Measurements from ENCODE around the gene RHOBTB3.
A peak's percentile ranks its signal among the peaks of the same experiment; 100 is the strongest.

Gene RHOBTB3

DNA sequence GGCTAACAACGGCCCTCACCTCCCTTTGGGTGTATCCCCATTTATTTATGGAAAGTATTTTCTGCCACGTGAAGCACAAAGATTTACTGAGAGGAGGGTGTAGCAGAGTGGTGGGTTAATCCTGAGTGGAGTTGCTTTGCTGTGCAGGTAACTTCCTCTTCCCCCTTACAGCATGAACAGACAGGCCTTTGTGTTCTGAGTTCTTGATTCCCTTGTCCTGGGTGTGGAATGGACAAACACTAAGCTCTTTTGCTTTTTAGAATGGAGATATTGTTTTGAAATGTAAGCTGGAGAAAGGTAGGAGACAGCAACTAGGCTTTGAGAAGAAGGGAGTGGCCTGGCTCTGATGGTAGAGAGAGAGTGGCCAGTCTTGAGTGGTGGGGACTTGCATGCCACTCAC is 108.5 kb downstream of the RHOBTB3 start:
- no peak for DNase-seq (ENCODE audit: low read depth in 2 of 3, low spot score in 2 of 3)

DNA sequence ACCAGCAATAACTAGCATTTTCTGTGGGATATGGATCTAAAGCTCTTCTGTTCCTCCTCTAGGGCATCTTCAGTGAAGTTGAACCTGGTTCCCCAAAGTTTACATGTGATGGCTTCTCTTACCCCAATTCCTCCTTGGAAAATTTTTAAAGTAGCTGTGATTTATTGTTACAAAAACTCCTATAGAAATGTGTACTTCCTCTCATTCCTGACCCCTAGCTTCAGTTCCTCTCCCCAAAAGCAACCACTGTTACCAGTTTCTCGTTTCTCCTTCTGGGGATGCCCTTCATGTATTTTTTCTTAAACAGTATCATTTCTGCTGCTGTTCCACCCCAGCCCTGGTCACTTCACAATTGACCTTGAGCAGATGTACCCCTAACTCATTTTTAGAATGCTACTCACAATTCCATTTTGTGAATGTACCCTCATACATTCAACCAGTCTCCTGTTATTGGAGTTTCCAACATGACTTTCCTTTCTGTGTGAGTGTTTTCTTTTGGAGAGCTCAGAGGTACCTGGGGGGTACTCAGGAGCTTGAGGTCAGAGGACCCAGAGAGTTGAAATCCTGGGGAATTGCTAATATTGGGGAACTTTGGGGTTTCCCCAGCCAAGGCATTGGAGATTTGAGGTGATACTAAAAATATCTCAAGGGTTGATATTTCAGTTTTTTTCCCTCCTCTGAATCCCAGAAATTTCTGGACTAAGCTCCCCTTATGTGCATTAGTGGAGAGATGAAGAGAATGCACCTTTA is 110.0 kb downstream of the RHOBTB3 start:
- no peak for DNase-seq (ENCODE audit: low read depth in 2 of 3, low spot score in 2 of 3)

DNA sequence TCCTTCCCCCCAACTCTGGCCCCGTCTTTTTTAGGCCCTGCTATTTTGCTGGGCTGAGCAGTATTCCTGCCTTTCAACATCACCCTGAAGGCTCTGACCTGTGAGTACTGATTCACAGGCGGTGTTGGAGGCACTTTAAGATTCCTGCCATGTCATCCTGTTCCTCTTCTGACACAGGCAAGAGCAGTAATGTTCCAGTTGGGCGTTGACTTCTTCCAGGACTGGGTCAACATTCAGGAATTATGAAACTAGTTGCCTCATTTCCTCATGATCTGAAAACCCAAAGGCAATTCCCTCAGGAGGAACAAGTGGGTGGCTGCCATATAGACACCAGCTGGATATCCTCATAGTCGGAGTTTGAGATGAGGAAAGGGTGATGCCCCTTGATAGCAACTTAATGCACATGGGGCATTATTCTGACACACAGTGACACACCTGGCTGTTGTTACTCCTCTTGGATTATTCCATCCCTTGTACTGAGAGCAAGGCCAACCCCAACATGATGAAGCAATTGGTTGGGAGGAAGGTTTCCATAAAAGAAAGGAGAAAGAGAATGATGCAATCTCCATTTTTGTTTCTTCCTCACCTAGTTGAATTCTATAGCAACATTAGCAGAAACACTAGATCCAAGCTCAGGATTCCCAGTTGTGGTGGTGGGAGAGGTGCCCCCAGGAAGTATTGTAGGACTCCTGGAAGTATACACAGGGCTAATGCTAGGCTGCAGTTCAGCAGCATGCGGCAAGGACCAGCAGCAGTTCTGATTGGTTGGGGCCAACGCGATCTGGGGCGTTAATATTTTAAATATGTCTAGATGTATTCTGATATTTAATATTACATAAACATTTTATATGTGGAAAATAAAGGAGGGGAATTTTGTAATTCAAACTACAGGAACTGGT is 111.0 kb downstream of the RHOBTB3 start:
- DNase-seq (ENCODE audit: low read depth in 2 of 3, low spot score in 2 of 3): no peak

DNA sequence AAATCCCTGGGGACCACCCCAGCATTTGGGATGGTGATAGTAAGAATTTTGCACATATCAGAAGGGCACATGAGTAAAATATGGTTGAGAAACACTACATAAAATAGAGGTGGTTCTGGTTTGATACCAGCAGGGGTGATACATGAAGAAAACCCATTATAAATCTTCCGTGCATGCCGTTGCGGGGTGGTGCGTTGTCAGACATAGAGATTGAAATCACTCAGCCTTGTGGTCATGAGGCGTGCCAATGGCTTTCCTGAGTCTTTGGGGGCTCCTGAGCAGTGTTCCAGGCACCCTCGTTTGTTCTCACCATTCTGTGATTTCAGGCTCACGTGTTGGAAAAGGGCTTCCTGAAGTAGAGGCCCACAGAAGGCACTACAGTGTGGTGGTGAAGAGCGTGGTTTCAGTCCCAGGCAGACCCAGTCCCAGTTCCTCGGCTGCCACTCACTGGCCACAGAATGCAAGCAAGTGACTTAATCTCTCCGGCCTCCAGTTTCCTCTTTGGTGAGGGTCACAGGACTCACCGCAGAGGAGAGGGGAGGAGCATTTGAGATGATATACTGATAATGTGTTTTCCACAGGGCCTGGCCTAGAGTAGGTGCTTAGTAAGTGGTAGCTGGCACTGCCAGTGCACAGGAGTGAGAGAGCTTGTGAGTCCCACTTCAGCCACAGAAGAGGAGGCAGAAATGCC is 111.9 kb downstream of the RHOBTB3 start:
- DNase-seq (ENCODE audit: low read depth in 2 of 3, low spot score in 2 of 3): peak in 2 of 3 experiments; percentile 37 to 39

DNA sequence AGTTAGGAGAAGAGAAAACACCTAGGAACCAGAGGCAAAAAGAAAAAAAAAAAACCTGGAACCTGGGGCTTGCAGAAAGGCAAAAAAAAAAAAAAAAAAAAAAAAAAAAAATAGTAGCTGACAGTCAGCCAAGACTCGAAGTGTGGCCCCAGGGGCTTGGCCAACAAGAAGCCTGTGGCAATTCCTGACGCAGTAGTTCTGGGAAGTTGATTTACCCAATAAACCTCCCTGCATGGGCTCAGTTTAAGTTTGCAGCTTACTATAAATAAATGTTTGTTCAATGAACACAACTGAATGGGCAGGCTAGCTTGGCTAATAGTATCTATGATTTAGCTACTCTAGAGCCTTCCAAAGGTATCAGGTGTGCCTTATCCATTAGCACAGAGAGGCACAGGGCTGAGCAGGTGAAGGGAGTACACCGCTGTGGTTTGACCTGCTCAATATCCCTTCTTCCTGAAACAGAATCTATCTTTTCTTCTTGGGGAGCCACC is 112.6 kb downstream of the RHOBTB3 start:
- DNase-seq (ENCODE audit: low read depth in 2 of 3, low spot score in 2 of 3): no peak

DNA sequence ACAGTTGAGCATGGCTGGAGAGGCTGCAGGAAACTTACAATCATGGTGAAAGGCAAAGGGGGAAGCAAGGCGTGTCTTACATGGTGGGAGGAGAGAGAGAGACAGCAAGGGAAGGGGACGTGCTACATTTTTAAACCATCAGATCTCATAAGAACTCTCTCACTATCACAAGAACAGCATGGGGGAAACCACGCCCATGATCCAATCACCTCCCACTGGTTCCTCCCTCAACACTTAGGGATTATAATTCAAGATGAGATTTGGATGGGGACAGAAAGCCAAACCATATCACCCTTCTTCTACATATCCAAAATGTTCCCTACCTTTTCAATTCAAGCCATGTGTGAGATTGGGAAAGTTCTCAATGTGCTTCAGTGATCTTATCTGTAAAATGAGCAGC is 114.3 kb downstream of the RHOBTB3 start:
- no peak for DNase-seq (ENCODE audit: low read depth in 2 of 3, low spot score in 2 of 3)

Measured in activated CD8-positive, alpha-beta memory T cell treated with anti-CD3 and anti-CD28 coated beads for 48 hours (primary cell).